SK-N-SH treated with all-trans-retinoic acid at 6 μM for 48 hours (cell line): Measurements from ENCODE around the gene DIDO1.

ENCODE experiments used
- ATAC-seq: fragments of 200-7000 bp; cut with Tn5 transposase; 3 replicates; pipeline ENCODE4 v1.9.1; 2020; ENCODE audit warnings: mild to moderate bottlenecking, moderate library complexity
- ARNTL ChIP-seq: fragments of 450-650 bp; formaldehyde crosslinking; IDR thresholded peaks from 2 replicates; pipeline ENCODE4 v1.5.0; 2020; ENCODE audit warnings: low read depth, mild to moderate bottlenecking, moderate library complexity, borderline replicate concordance
- ISL1 ChIP-seq: fragments of 250-450 bp; sonication (Bioruptor Pico); IDR thresholded peaks from 2 replicates; pipeline ENCODE4 v2.1.2; 2022; ENCODE audit warnings: mild to moderate bottlenecking, moderate library complexity
- OSR1 ChIP-seq: fragments of 250-450 bp; sonication (Bioruptor Pico); IDR thresholded peaks from 2 replicates; pipeline ENCODE4 v1.8.0; 2022; ENCODE audit warnings: moderate library complexity, mild to moderate bottlenecking, inconsistent platforms
- PPARA ChIP-seq: fragments of 250-450 bp; sonication (Bioruptor Pico); IDR thresholded peaks from 2 replicates; pipeline ENCODE4 v1.5.0; 2020; ENCODE audit warnings: mild to moderate bottlenecking, borderline replicate concordance
- RARB ChIP-seq: fragments of 250-450 bp; sonication (Bioruptor Pico); IDR thresholded peaks from 2 replicates; pipeline ENCODE4 v1.8.0; 2021; ENCODE audit warnings: mild to moderate bottlenecking, moderate library complexity
- SNAI2 ChIP-seq: fragments of 250-450 bp; sonication (Bioruptor Pico); IDR thresholded peaks from 2 replicates; pipeline ENCODE4 v1.5.0; 2020; ENCODE audit warnings: mild to moderate bottlenecking, moderate library complexity
- TCF4 ChIP-seq: fragments of 250-450 bp; sonication (Bioruptor Pico); IDR thresholded peaks from 2 replicates; pipeline ENCODE4 v1.8.0; 2021; ENCODE audit warnings: mild to moderate bottlenecking, moderate library complexity, borderline replicate concordance
- TOX ChIP-seq: fragments of 250-450 bp; sonication (Bioruptor Pico); IDR thresholded peaks from 2 replicates; pipeline ENCODE4 v1.8.0; 2021; ENCODE audit warnings: mild to moderate bottlenecking, moderate library complexity, borderline replicate concordance
- ZC3H10 ChIP-seq: fragments of 250-450 bp; sonication (Bioruptor Pico); IDR thresholded peaks from 2 replicates; pipeline ENCODE4 v1.5.1; 2021; ENCODE audit warnings: mild to moderate bottlenecking, moderate library complexity
- ZFP3 ChIP-seq: fragments of 250-450 bp; sonication (Bioruptor Pico); IDR thresholded peaks from 2 replicates; pipeline ENCODE4 v1.5.0; 2020; ENCODE audit warnings: mild to moderate bottlenecking, moderate library complexity
- ZFP30 ChIP-seq: fragments of 450-650 bp; formaldehyde crosslinking; IDR thresholded peaks from 2 replicates; pipeline ENCODE4 v1.5.0; 2022; ENCODE audit warnings: mild to moderate bottlenecking, moderate library complexity
- ZNF565 ChIP-seq: fragments of 450-650 bp; formaldehyde crosslinking; conservative IDR thresholded peaks from 2 replicates; pipeline ENCODE4 v1.5.0; 2020; ENCODE audit warnings: low read depth, mild to moderate bottlenecking, moderate library complexity
- ZNF8 ChIP-seq: fragments of 450-650 bp; formaldehyde crosslinking; IDR thresholded peaks from 2 replicates; pipeline ENCODE4 v1.5.0; 2020; ENCODE audit warnings: mild to moderate bottlenecking, moderate library complexity
- TF ChIP-seq, protein P1 (sequence below): fragments of 250-450 bp; sonication (Bioruptor Pico); IDR thresholded peaks from 2 replicates; pipeline ENCODE4 v1.8.0; 2020; ENCODE audit warnings: mild to moderate bottlenecking, moderate library complexity, borderline replicate concordance
- TF ChIP-seq, protein P2 (sequence below): fragments of 250-450 bp; sonication (Bioruptor Pico); IDR thresholded peaks from 2 replicates; pipeline ENCODE4 v1.5.1; 2021; ENCODE audit warnings: mild to moderate bottlenecking, moderate library complexity
- TF ChIP-seq, protein P3 (sequence below): fragments of 250-450 bp; sonication (Bioruptor Pico); IDR thresholded peaks from 2 replicates; pipeline ENCODE4 v1.5.0; 2020; ENCODE audit warnings: mild to moderate bottlenecking, moderate library complexity
- TF ChIP-seq, protein P4 (sequence below): fragments of 250-450 bp; sonication (Bioruptor Pico); IDR thresholded peaks from 2 replicates; pipeline ENCODE4 v1.8.0; 2021; ENCODE audit warnings: low read depth, mild to moderate bottlenecking, moderate library complexity, borderline replicate concordance
- TF ChIP-seq, protein P5 (sequence below): fragments of 250-450 bp; sonication (Bioruptor Pico); IDR thresholded peaks from 2 replicates; pipeline ENCODE4 v1.5.1; 2020; ENCODE audit warnings: low read depth, mild to moderate bottlenecking, moderate library complexity

The DIDO1 gene

DNA sequence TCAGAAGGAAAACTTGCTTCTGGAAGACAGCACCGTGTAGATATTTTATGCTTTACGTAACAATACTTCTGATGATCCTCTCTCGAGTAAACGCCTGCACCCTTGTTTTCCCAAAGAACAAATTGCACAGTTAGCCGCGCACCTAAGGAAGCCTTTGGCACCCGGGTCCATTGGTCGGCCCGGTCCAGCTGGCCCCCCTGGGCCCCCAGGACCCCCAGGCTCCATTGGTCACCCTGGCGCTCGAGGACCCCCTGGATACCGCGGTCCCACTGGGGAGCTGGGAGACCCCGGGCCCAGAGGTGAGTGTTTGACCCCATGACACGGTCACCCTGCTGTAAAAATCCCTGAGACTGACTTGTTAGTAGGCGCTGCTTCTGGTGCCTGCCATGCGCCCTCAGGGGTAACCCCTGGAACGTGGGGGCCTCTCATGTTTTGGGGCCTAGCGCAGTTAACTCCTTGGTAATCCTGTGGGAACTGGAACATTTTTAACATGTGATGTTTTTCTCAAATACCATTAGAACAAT, 89.3 kb downstream of the DIDO1 start:
- no peak for TF ChIP-seq ZFP30 (CRISPR knock-in tag)
- no peak for TF ChIP-seq TOX (CRISPR knock-in tag)
- TF ChIP-seq SNAI2 (CRISPR knock-in tag), result no peak
- TF ChIP-seq, protein P1, sequence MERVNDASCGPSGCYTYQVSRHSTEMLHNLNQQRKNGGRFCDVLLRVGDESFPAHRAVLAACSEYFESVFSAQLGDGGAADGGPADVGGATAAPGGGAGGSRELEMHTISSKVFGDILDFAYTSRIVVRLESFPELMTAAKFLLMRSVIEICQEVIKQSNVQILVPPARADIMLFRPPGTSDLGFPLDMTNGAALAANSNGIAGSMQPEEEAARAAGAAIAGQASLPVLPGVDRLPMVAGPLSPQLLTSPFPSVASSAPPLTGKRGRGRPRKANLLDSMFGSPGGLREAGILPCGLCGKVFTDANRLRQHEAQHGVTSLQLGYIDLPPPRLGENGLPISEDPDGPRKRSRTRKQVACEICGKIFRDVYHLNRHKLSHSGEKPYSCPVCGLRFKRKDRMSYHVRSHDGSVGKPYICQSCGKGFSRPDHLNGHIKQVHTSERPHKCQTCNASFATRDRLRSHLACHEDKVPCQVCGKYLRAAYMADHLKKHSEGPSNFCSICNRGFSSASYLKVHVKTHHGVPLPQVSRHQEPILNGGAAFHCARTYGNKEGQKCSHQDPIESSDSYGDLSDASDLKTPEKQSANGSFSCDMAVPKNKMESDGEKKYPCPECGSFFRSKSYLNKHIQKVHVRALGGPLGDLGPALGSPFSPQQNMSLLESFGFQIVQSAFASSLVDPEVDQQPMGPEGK (CRISPR knock-in tag), result no peak
- TF ChIP-seq, protein P2, sequence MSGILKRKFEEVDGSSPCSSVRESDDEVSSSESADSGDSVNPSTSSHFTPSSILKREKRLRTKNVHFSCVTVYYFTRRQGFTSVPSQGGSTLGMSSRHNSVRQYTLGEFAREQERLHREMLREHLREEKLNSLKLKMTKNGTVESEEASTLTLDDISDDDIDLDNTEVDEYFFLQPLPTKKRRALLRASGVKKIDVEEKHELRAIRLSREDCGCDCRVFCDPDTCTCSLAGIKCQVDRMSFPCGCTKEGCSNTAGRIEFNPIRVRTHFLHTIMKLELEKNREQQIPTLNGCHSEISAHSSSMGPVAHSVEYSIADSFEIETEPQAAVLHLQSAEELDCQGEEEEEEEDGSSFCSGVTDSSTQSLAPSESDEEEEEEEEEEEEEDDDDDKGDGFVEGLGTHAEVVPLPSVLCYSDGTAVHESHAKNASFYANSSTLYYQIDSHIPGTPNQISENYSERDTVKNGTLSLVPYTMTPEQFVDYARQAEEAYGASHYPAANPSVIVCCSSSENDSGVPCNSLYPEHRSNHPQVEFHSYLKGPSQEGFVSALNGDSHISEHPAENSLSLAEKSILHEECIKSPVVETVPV (CRISPR knock-in tag), result no peak
- TF ChIP-seq, all 23 proteins: peak for 0
- no peak for ATAC-seq

DNA sequence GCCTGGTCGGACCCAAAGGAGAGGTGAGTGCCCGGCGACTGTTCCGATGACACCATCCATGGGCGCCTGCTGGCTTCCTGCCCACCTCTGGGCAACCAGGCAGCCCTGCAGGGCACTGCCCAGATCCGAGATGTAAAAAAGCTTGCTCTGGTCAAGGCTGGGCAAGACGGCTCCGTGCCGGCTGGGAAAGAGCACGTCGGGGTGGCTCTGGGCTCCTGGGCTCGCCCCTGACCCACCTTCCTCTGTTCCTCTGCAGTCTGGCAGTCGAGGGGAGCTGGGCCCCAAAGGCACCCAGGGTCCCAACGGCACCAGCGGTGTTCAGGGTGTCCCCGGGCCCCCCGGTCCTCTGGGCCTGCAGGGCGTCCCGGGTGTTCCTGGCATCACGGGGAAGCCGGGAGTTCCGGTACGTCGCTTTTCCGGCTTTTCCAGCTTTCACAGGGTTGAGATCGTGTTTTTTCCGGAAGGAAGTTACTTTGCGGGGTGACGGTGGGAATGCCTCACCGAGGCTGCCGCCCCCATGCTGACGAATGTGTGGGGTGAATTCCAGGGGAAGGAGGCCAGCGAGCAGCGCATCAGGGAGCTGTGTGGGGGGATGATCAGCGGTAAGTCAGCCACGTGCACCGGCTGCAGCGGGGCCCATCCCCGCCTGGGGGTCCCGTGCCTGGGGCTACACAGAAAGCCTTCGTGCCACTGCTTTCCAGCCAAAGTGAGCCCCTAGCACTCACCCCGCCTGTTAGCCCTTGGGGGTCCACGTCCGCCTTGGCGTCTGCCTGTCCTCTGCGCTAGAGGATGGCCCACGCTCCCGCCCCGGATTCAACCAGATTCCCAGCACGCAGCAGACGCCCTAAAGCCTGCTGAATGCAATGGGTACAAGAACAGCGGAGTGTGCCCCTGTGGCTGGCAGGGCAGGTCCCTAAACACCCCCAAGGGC, 90.1 kb downstream of the DIDO1 start:
- ATAC-seq, result no peak

DNA sequence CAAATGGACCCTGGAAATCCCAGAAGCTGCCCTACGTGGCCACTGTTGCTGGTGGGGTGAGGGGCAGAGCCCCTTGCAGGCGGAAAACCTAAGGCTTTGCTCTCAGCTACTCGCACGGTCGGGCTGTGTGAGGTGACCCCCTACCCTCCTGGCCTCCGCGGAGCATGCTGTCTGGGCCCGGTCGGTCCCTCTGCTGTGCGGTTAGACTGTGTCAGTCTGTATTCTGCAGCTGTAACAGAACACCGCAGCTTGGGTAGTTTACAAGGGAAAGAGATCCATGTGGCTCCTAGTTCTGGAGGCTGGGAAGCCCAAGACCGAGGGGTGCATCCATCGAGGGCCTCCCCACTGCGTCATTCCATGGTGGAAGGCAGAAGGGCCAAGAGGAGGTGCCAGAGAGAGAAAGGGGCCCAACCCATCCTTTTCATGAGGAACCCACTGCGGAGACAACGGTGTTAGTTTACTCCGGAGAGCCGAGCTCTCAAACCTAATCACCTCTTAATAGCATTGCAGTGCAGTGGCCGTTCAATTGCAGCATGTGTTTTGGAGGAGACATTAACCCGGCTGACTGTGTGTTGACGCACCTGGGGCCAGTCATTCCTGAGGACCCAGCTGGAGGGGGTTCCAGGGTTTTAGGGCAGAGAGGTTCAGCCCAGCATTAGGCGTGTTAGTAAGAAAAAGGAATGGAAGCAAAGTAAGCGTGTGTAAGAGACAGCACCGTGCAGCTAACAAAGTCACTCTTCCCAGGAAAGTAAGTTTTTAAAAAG, 91.2 kb downstream of the DIDO1 start:
- no peak for ATAC-seq
- no peak for TF ChIP-seq PPARA (CRISPR knock-in tag)
- TF ChIP-seq, protein P3, sequence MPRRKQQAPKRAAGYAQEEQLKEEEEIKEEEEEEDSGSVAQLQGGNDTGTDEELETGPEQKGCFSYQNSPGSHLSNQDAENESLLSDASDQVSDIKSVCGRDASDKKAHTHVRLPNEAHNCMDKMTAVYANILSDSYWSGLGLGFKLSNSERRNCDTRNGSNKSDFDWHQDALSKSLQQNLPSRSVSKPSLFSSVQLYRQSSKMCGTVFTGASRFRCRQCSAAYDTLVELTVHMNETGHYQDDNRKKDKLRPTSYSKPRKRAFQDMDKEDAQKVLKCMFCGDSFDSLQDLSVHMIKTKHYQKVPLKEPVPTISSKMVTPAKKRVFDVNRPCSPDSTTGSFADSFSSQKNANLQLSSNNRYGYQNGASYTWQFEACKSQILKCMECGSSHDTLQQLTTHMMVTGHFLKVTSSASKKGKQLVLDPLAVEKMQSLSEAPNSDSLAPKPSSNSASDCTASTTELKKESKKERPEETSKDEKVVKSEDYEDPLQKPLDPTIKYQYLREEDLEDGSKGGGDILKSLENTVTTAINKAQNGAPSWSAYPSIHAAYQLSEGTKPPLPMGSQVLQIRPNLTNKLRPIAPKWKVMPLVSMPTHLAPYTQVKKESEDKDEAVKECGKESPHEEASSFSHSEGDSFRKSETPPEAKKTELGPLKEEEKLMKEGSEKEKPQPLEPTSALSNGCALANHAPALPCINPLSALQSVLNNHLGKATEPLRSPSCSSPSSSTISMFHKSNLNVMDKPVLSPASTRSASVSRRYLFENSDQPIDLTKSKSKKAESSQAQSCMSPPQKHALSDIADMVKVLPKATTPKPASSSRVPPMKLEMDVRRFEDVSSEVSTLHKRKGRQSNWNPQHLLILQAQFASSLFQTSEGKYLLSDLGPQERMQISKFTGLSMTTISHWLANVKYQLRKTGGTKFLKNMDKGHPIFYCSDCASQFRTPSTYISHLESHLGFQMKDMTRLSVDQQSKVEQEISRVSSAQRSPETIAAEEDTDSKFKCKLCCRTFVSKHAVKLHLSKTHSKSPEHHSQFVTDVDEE (CRISPR knock-in tag), result no peak
- TF ChIP-seq ZFP30 (CRISPR knock-in tag), result no peak
- no peak for TF ChIP-seq ISL1
- TF ChIP-seq SNAI2 (CRISPR knock-in tag), result no peak
- TF ChIP-seq ZC3H10 (CRISPR knock-in tag), result no peak
- no peak for TF ChIP-seq ZFP3 (CRISPR knock-in tag)
- TF ChIP-seq, protein P4, sequence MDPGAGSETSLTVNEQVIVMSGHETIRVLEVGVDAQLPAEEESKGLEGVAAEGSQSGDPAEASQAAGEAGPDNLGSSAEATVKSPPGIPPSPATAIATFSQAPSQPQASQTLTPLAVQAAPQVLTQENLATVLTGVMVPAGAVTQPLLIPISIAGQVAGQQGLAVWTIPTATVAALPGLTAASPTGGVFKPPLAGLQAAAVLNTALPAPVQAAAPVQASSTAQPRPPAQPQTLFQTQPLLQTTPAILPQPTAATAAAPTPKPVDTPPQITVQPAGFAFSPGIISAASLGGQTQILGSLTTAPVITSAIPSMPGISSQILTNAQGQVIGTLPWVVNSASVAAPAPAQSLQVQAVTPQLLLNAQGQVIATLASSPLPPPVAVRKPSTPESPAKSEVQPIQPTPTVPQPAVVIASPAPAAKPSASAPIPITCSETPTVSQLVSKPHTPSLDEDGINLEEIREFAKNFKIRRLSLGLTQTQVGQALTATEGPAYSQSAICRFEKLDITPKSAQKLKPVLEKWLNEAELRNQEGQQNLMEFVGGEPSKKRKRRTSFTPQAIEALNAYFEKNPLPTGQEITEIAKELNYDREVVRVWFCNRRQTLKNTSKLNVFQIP, result no peak
- no peak for TF ChIP-seq OSR1 (CRISPR knock-in tag)
- TF ChIP-seq, protein P1 (CRISPR knock-in tag), result no peak

More for the DNA sequence above, 90.1 kb downstream of the DIDO1 start:
- TF ChIP-seq, protein P2 (CRISPR knock-in tag), result no peak
- TF ChIP-seq ZNF8 (CRISPR knock-in tag) (no peak), ZNF565 (CRISPR knock-in tag) (no peak), ISL1 (no peak), ZFP30 (CRISPR knock-in tag) (no peak), PPARA (CRISPR knock-in tag) (no peak), RARB (CRISPR knock-in tag) (no peak), ZFP3 (CRISPR knock-in tag) (no peak), TCF4 (CRISPR knock-in tag) (no peak), ARNTL (CRISPR knock-in tag) (no peak), TOX (CRISPR knock-in tag) (no peak)
- TF ChIP-seq, protein P4, result no peak
- TF ChIP-seq, protein P5, sequence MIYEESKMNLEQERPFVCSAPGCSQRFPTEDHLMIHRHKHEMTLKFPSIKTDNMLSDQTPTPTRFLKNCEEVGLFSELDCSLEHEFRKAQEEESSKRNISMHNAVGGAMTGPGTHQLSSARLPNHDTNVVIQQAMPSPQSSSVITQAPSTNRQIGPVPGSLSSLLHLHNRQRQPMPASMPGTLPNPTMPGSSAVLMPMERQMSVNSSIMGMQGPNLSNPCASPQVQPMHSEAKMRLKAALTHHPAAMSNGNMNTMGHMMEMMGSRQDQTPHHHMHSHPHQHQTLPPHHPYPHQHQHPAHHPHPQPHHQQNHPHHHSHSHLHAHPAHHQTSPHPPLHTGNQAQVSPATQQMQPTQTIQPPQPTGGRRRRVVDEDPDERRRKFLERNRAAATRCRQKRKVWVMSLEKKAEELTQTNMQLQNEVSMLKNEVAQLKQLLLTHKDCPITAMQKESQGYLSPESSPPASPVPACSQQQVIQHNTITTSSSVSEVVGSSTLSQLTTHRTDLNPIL (CRISPR knock-in tag), result no peak
